Parathyroid adenoma (tissue), 2 donors: ENCODE results near the gene KLRC1.
"Not testable (repeated sequence)": the region's sequence is repeated elsewhere in the genome, so short reads cannot be mapped to it uniquely, and the experiment has no call there.

Experiments used
- H2AFZ ChIP-seq: fragments of 300-600 bp; sonication (generic); one replicate; pipeline ENCODE4 v1.7.0; 2017; ENCODE audit warnings: antibody characterized with exemption, mild to moderate bottlenecking
- H3K27ac ChIP-seq: fragments of 300-600 bp; sonication (generic); one replicate; pipeline ENCODE4 v1.7.0; 2017
- H3K27me3 ChIP-seq: fragments of 300-600 bp; sonication (generic); one replicate; pipeline ENCODE4 v1.7.0; 2017; ENCODE audit warnings: low read length; ENCODE audit not compliant: control insufficient read depth, insufficient read depth
- H3K36me3 ChIP-seq: fragments of 300-600 bp; sonication (generic); one replicate; pipeline ENCODE4 v1.7.0; 2017; ENCODE audit warnings: low read length; ENCODE audit not compliant: control insufficient read depth, insufficient read depth
- H3K4me1 ChIP-seq: fragments of 300-600 bp; sonication (generic); one replicate; pipeline ENCODE4 v1.7.0; 2017; ENCODE audit warnings: control low read depth
- H3K4me2 ChIP-seq: fragments of 300-600 bp; sonication (generic); one replicate; pipeline ENCODE4 v1.7.0; 2017; ENCODE audit warnings: low read length
- H3K4me3 ChIP-seq: fragments of 300-600 bp; sonication (generic); one replicate; pipeline ENCODE4 v1.7.0; 2017; ENCODE audit warnings: low read depth, low read length
- H3K79me2 ChIP-seq: fragments of 300-600 bp; sonication (generic); one replicate; pipeline ENCODE4 v1.7.0; 2017; ENCODE audit warnings: control low read depth
- H3K9ac ChIP-seq: fragments of 300-600 bp; sonication (generic); one replicate; pipeline ENCODE4 v1.7.0; 2017; ENCODE audit warnings: mild to moderate bottlenecking
- H3K9me3 ChIP-seq: fragments of 300-600 bp; sonication (generic); one replicate; pipeline ENCODE4 v1.7.0; 2017; ENCODE audit warnings: low read length; ENCODE audit not compliant: control insufficient read depth
- TF ChIP-seq, protein P1 (sequence below): fragments of 300-600 bp; sonication (generic); IDR thresholded peaks from one replicate; pipeline ENCODE4 v1.7.0; 2017; ENCODE audit warnings: antibody characterized with exemption, mild to moderate bottlenecking
- donor health status: primary hyperparathyroidism.

KLRC1 gene

GRCh38 chr12:10425938-10426337 lies 27.2 kb downstream of the KLRC1 start:
- not testable (repeated sequence) for H3K9ac ChIP-seq, H3K9me3 ChIP-seq, H3K27me3 ChIP-seq

GRCh38 chr12:10424260-10424899 lies 28.8 kb downstream of the KLRC1 start:
- not testable (repeated sequence) for H3K79me2 ChIP-seq, H3K27ac ChIP-seq, H3K9ac ChIP-seq, H3K36me3 ChIP-seq, H2AFZ ChIP-seq, H3K4me2 ChIP-seq, H3K4me3 ChIP-seq, H3K4me1 ChIP-seq, H3K27me3 ChIP-seq, H3K9me3 ChIP-seq

More at GRCh38 chr12:10425938-10426337, 27.2 kb downstream of the KLRC1 start:
- not testable (repeated sequence) for H3K4me1 ChIP-seq, H3K36me3 ChIP-seq, H2AFZ ChIP-seq, H3K4me2 ChIP-seq, H3K27ac ChIP-seq, H3K4me3 ChIP-seq, H3K79me2 ChIP-seq

GRCh38 chr12:10422159-10422558 lies 31.0 kb downstream of the KLRC1 start:
- H3K9ac ChIP-seq, H3K36me3 ChIP-seq, H3K27me3 ChIP-seq, H3K4me1 ChIP-seq, H3K79me2 ChIP-seq, H3K9me3 ChIP-seq, H3K27ac ChIP-seq, H2AFZ ChIP-seq, H3K4me2 ChIP-seq, H3K4me3 ChIP-seq: not testable (repeated sequence)

DNA sequence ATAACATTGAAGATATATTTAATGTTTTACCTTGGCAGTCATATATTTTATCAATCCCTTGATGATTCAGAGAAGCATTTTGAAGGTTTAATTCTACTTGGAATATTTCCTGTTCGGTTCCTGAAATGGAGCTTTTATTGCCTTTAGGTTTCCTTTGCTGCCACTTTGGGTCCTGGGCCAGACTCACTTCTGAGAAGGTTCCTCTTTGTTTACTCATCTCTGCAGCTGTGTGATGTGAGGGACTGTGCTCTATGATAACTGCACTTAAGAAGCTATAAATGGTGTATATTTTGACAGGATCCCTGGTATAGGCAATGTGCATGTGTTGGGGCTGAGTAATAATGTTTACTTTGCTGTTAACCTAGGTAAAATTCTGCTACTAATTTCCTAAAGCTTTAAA lies 32.8 kb downstream of the KLRC1 start, which contains the start of gene KLRC3:
Gene KLRC3, minus strand, starts transcription at position 262 of the 400 bp plus-strand sequence. Its CDS starts 45 bp downstream, at position 217.
- H3K27me3 ChIP-seq, H3K27ac ChIP-seq, H3K4me3 ChIP-seq, H3K4me2 ChIP-seq, H3K9ac ChIP-seq, H3K9me3 ChIP-seq, H3K36me3 ChIP-seq, H3K4me1 ChIP-seq, H3K79me2 ChIP-seq, H2AFZ ChIP-seq: not testable (repeated sequence)

DNA sequence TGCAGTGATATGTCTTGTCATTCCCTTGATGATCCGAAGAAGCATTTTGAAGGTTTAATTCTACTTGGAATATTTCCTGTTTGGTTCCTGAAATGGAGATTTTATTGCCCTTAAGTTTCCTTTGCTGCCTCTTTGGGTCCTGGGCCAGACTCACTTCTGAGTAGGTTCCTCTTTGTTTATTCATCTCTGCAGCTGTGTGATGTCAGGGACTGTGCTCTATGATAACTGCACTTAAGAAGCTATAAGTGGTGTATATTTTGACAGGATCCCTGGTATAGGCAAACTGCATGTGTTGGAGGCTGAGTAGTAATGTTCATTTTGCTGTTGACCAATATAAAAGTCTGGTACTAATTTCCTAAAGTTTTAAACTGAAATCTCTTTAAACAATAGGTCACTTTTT lies 43.8 kb downstream of the KLRC1 start, which contains the start of gene KLRC4:
Gene KLRC4, minus strand, starts transcription at position 366 of the 400 bp plus-strand sequence. Its CDS starts 182 bp downstream, at position 184.
- H2AFZ ChIP-seq, result peak within 1 kb of the TSS; percentile 13
- no peaks in the 10 kb centered on the region for H3K4me1 ChIP-seq
- no peak within 1 kb of the TSS for H3K4me3 ChIP-seq
- no peaks in the 10 kb centered on the region for H3K27me3 ChIP-seq
- no peaks in the 10 kb centered on the region for H3K79me2 ChIP-seq
- H3K9me3 ChIP-seq, result no peaks in the 10 kb centered on the region
- H3K27ac ChIP-seq, result no peak within 1 kb of the TSS
- TF ChIP-seq, protein P1, sequence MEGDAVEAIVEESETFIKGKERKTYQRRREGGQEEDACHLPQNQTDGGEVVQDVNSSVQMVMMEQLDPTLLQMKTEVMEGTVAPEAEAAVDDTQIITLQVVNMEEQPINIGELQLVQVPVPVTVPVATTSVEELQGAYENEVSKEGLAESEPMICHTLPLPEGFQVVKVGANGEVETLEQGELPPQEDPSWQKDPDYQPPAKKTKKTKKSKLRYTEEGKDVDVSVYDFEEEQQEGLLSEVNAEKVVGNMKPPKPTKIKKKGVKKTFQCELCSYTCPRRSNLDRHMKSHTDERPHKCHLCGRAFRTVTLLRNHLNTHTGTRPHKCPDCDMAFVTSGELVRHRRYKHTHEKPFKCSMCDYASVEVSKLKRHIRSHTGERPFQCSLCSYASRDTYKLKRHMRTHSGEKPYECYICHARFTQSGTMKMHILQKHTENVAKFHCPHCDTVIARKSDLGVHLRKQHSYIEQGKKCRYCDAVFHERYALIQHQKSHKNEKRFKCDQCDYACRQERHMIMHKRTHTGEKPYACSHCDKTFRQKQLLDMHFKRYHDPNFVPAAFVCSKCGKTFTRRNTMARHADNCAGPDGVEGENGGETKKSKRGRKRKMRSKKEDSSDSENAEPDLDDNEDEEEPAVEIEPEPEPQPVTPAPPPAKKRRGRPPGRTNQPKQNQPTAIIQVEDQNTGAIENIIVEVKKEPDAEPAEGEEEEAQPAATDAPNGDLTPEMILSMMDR, result no peak
- H3K36me3 ChIP-seq, result no peaks in the 10 kb centered on the region
- H3K9ac ChIP-seq, result no peak within 1 kb of the TSS
- no peak within 1 kb of the TSS for H3K4me2 ChIP-seq

DNA sequence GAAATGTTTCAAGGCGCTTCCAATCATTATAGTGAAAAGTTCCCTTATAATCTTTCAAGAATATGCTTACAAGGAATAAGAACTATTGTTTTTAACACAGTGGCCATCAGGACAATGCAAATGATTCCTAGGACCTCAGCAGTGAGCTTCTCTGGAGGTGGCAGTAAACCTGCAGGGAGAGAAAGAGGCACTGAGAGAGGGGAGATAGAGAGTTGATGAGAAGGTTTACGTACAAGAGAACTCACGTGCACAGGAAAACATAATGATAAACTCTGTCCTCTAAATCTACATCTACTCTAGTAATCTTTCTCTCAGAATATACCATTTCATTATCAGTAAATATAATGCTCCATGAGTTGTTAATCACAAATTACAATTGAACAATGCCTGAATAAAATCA lies 44.3 kb downstream of the KLRC1 start:
- H3K4me3 ChIP-seq, result no peak overlapping the region
- no peaks in the 10 kb centered on the region for H3K79me2 ChIP-seq
- no peak overlapping the region for H3K9ac ChIP-seq
- H3K27ac ChIP-seq, result no peak overlapping the region
- TF ChIP-seq, protein P1, result no peak
- H2AFZ ChIP-seq, result no peak overlapping the region
- no peak overlapping the region for H3K4me2 ChIP-seq
- H3K27me3 ChIP-seq, result no peaks in the 10 kb centered on the region
- H3K36me3 ChIP-seq, result no peaks in the 10 kb centered on the region
- no peaks in the 10 kb centered on the region for H3K9me3 ChIP-seq
- no peaks in the 10 kb centered on the region for H3K4me1 ChIP-seq
